Lung (tissue), 12 donors: ENCODE measurements around the gene EYA3. TPM values are rescaled to one million over a fixed set of nuclear protein-coding genes. Genes with fewer than 3 reads are reported as not detected.

Source experiments
- ATAC-seq: fragments of 200-7000 bp; cut with Tn5 transposase; one replicate; pipeline ENCODE4 v1.9.1; 2020; ENCODE audit warnings: moderate number of reproducible peaks; ENCODE audit not compliant: insufficient read depth, low FRiP score
- DNase-seq, 3 donors: peaks; one replicate each; pipeline ENCODE4 v3.0.0-alpha.2; 2013 to 2017
- H3K27ac ChIP-seq, 2 donors: one replicate each; pipeline ENCODE4 v1.5.1; 2013; ENCODE audit warnings: mild to moderate bottlenecking in 2 of 2, moderate library complexity in 2 of 2, control low read depth in 1 of 2, inconsistent platforms in 1 of 2, low read depth in 1 of 2, low read length in 1 of 2
- H3K27me3 ChIP-seq, 3 donors: one replicate each; pipeline ENCODE4 v1.5.1; 2013; ENCODE audit warnings: low read length in 2 of 3; ENCODE audit not compliant: control insufficient read depth in 3 of 3, insufficient read depth in 3 of 3
- H3K36me3 ChIP-seq, 4 donors: one replicate each; pipeline ENCODE4 v1.5.1; 2013; ENCODE audit warnings: low read length in 4 of 4, mild to moderate bottlenecking in 1 of 4, moderate library complexity in 1 of 4; ENCODE audit not compliant: control insufficient read depth in 4 of 4, insufficient read depth in 4 of 4
- H3K4me1 ChIP-seq, 5 donors: one replicate each; pipeline ENCODE4 v1.5.1; 2013; ENCODE audit warnings: low read length in 5 of 5, mild to moderate bottlenecking in 2 of 5, moderate library complexity in 1 of 5; ENCODE audit not compliant: control insufficient read depth in 5 of 5, insufficient read depth in 5 of 5
- H3K4me3 ChIP-seq: one replicate; pipeline ENCODE4 v1.5.1; 2013; ENCODE audit warnings: mild to moderate bottlenecking, control low read depth, moderate library complexity
- H3K9ac ChIP-seq, 2 donors: one replicate each; pipeline ENCODE4 v1.5.1; 2013; ENCODE audit warnings: low read length in 2 of 2, control low read depth in 1 of 2; ENCODE audit not compliant: insufficient read depth in 1 of 2
- H3K9me3 ChIP-seq, 4 donors: one replicate each; pipeline ENCODE4 v1.5.1; 2013; ENCODE audit warnings: low read length in 3 of 4, mild to moderate bottlenecking in 1 of 4, moderate library complexity in 1 of 4; ENCODE audit not compliant: control insufficient read depth in 4 of 4, insufficient read depth in 3 of 4
- WGBS, 2 donors: extraction: QIAGEN DNeasy Blood & Tissue Kit; methylation state at CpG; one replicate each; pipeline ENCODE4 v1.1.7; 2013; 5-methylcytosine and 5-hydroxymethylcytosine counted together
- polyA plus RNA-seq, 2 donors: library from polyadenylated mRNA; stranded (reverse); fragments of 200-250 nt; gene quantifications; one replicate each; pipeline ENCODE4 v1.2.1, GENCODE V29; 2013
- total RNA-seq, 2 donors: library from RNA; depleted of rRNA in 1 of 2; stranded (reverse); fragments of >200 nt in 1 of 2; gene quantifications; one replicate each; pipeline ENCODE4 v1.2.1, GENCODE V29; 2014 to 2021
- TF ChIP-seq, protein P1 (sequence below): IDR thresholded peaks from 2 replicates; pipeline ENCODE4 v1.5.1; 2012; ENCODE audit warnings: mild to moderate bottlenecking; ENCODE audit errors: control extremely low read depth, extremely low read depth
- donor health status: control.
- donor health status: control.
- donor health status: Bipolar disorder and iron deficiency.
- donor health status: healthy.
- donor health status: DM: yes; HTN: yes; CAD: no.

EYA3 gene
- total and polyA plus RNA-seq, 4 donors, result 6.3 to 21.8 (median 13.4) TPM

DNA sequence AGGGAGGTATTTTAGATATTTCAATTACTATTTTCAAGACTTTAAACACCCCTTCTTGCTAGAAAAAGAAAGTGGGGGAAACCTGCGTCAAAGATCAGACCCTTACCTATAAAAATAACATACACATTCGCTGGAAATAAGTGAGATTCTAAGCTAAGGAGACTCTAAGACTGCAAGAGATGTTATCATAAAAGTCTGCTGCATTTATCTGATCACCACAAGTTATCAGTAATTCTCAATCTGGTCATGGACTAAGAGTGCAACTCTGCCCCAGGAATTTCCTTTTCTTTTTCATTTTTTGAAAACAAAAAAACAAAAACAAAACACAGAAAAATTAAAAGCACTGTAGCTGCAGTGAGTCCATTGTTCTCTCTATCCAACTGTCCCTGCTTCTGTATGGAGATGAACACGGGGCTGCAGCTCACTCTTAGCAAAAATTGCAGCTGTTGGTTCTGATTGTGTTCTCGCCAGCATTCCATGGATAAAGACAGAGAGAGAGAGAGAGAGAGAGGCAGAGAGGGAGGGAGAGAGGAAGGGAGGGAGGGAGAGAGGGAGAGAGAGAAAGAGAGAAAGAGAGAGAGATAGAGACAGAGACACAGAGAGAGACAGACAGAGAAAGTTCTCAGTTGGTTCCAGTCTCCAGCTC is 114.5 kb downstream of the EYA3 start:
- Histone ChIP-seq H3K9me3 (no peaks in the 10 kb centered on the region), H3K4me1 (peaks cover 0 to 6% (median 0%) of the 10 kb centered on the region in 5 donors), H3K9ac (no peak overlapping the region), H3K4me3 (no peak overlapping the region), H3K27ac (peak overlapping the region in 1 of 2 donors; percentile 13), H3K27me3 (no peaks in the 10 kb centered on the region), H3K36me3 (peaks cover 0 to 25% (median 11%) of the 10 kb centered on the region in 4 donors)
- TF ChIP-seq, protein P1, sequence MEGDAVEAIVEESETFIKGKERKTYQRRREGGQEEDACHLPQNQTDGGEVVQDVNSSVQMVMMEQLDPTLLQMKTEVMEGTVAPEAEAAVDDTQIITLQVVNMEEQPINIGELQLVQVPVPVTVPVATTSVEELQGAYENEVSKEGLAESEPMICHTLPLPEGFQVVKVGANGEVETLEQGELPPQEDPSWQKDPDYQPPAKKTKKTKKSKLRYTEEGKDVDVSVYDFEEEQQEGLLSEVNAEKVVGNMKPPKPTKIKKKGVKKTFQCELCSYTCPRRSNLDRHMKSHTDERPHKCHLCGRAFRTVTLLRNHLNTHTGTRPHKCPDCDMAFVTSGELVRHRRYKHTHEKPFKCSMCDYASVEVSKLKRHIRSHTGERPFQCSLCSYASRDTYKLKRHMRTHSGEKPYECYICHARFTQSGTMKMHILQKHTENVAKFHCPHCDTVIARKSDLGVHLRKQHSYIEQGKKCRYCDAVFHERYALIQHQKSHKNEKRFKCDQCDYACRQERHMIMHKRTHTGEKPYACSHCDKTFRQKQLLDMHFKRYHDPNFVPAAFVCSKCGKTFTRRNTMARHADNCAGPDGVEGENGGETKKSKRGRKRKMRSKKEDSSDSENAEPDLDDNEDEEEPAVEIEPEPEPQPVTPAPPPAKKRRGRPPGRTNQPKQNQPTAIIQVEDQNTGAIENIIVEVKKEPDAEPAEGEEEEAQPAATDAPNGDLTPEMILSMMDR, result no peak
- DNase-seq (no peak), ATAC-seq (no peak)
- WGBS, 2 donors, result 82 to 95% methylated on average over 4 of the region's 4 CpGs

DNA sequence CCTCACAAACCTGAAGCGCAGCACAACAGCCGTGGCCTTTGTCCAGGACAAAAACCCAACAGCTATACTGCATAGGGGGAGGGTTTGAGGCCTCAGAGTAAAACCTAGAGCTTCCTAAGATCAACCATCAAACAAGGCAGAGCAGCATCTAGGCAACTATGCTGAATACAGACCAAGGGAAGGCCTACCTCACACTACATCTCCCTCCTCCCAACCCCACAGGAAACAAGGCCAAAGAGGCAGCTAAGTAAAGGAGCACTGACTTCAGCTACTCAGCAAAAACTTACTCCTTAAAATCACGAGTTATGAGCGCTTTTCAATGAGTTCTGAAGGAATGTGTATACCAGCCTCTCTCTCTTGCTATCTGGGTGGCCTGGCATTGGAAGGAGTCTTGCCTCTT is 116.3 kb downstream of the EYA3 start:
- H3K27me3 ChIP-seq, result no peaks in the 10 kb centered on the region
- H3K27ac ChIP-seq, result no peak overlapping the region
- WGBS, 2 donors, result 92 to 94% methylated on average over 4 of the region's 4 CpGs
- ATAC-seq (no peak), DNase-seq (no peak)
- H3K9me3 ChIP-seq, result no peaks in the 10 kb centered on the region
- H3K4me3 ChIP-seq, result no peak overlapping the region
- H3K36me3 ChIP-seq, result peaks cover 8 to 24% (median 20%) of the 10 kb centered on the region in 4 donors
- peaks cover 0 to 6% (median 0%) of the 10 kb centered on the region in 5 donors for H3K4me1 ChIP-seq
- TF ChIP-seq, protein P1, result no peak
- no peak overlapping the region for H3K9ac ChIP-seq

- no peaks in the 10 kb centered on the region for H3K27me3 ChIP-seq
- ATAC-seq, result no peak
- H3K4me3 ChIP-seq, result no peak overlapping the region
- H3K4me1 ChIP-seq, result peaks cover 0 to 6% (median 0%) of the 10 kb centered on the region in 5 donors
- TF ChIP-seq, protein P1, result no peak
- peaks cover 11 to 28% (median 20%) of the 10 kb centered on the region in 4 donors for H3K36me3 ChIP-seq
- H3K27ac ChIP-seq, result no peak overlapping the region
- no peak overlapping the region for H3K9ac ChIP-seq
- H3K9me3 ChIP-seq, result no peaks in the 10 kb centered on the region
- no peak for DNase-seq
Measured at GRCh38 chr1:27971674-27972073, 116.7 kb downstream of the EYA3 start.
